Adrenal gland (tissue), 12 donors: ENCODE data around the gene GPRC5C. TPM values are rescaled to one million over a fixed set of nuclear protein-coding genes. Genes with fewer than 3 reads are reported as not detected.
A peak's percentile ranks its signal among the peaks of the same experiment; 100 is the strongest.
"Not testable (repeated sequence)": the region's sequence is repeated elsewhere in the genome, so short reads cannot be mapped to it uniquely, and the experiment has no call there.

Experiments used
- DNase-seq, 7 donors: peaks; one replicate each; pipeline ENCODE4 v3.0.0-alpha.2; 2019 to 2020
- H3K27ac ChIP-seq, 5 donors: fragments of 200-600 bp; sonication (generic) in 4 of 5; 1 replicate in 3 of 5; 2 replicates in 2 of 5; pipeline versions ENCODE4 v1.5.1 to v1.8.0; 2016 to 2020; ENCODE audit warnings: mild to moderate bottlenecking in 1 of 5
- H3K27me3 ChIP-seq: fragments of 200-600 bp; 2 replicates; pipeline ENCODE4 v1.8.0; 2021
- H3K36me3 ChIP-seq, 2 donors: fragments of 200-600 bp; replicated peaks in 1 of 2; 1 replicate in 1 of 2; 2 replicates in 1 of 2; pipeline versions ENCODE4 v1.5.1 to v1.8.0; 2018 to 2022
- H3K4me1 ChIP-seq, 2 donors: fragments of 200-600 bp; replicated peaks in 1 of 2; 1 replicate in 1 of 2; 2 replicates in 1 of 2; pipeline versions ENCODE4 v1.5.1 to v1.8.0; 2018 to 2021
- H3K4me3 ChIP-seq, 4 donors: fragments of 200-600 bp; sonication (generic) in 3 of 4; one replicate each; pipeline ENCODE4 v1.5.1; 2016 to 2018
- H3K9me3 ChIP-seq, 3 donors: fragments of 200-600 bp; sonication (generic) in 1 of 3; replicated peaks in 1 of 3; 1 replicate in 2 of 3; 2 replicates in 1 of 3; pipeline versions ENCODE4 v1.5.1 to v1.8.0; 2016 to 2021
- CTCF ChIP-seq, 6 experiments: fragments of 450-650 bp in 4 of 6; fragments of 200-600 bp in 2 of 6; sonication (generic) in 1 of 6; IDR thresholded peaks; 1 replicate in 5 of 6; 2 replicates in 1 of 6; pipeline versions ENCODE4 v1.5.1 to v1.8.0; 2016 to 2021; ENCODE audit warnings: antibody characterized with exemption in 6 of 6, mild to moderate bottlenecking in 2 of 6, moderate library complexity in 1 of 6
- POLR2A ChIP-seq, 2 donors: fragments of 450-650 bp; IDR thresholded peaks; one replicate each; pipeline ENCODE4 v1.6.1; 2017; ENCODE audit warnings: antibody characterized with exemption in 2 of 2, mild to moderate bottlenecking in 2 of 2, moderate library complexity in 1 of 2
- WGBS, 4 donors: extraction: QIAGEN DNeasy Blood & Tissue Kit in 2 of 4; methylation state at CpG; one replicate each; pipeline versions ENCODE4 v1.1.5 to v1.1.7; 2013 to 2017; 5-methylcytosine and 5-hydroxymethylcytosine counted together
- intact Hi-C, 2 donors: fragments of 100-400 bp; cut with DNase I; formaldehyde crosslinking; loops; one replicate each; pipeline versions ENCODE4 v1.14.1 to v1.15.0; 2022 to 2023
- polyA plus RNA-seq, 3 donors: library from polyadenylated mRNA; stranded (reverse); fragments of 200-250 nt in 2 of 3; fragments of 350-450 nt in 1 of 3; fragmentation: Illumina TruSeq in 1 of 3; extraction: RNeasy Lipid Tissue Mini Kit (QIAGEN cat#74804) in 1 of 3; gene quantifications; one replicate each; pipeline ENCODE4 v1.2.3, GENCODE V29; 2013 to 2014
- total RNA-seq, 9 donors: library from RNA; depleted of rRNA in 4 of 9; stranded (reverse); fragments of >200 nt in 4 of 9; fragments of 120-200 nt in 1 of 9; fragmentation: NEBNext Ultra II Directional in 1 of 9; extraction: Animal tissue kit (Norgen Biotek cat#: 25700) in 1 of 9; gene quantifications; one replicate each; pipeline versions ENCODE4 v1.1.0 to v1.2.4, GENCODE V29; 2013 to 2023
- donor health status: healthy with polysubstance abuse.
- donor health status: Bipolar disorder and iron deficiency.
- donor health status: DM: yes; HTN: yes; CAD: no.
- donor health status: DM: no; HTN: no; CAD: no.
- donor health status: DM: no; HTN: no; CAD: no.
- donor health status: DM: yes; HTN: yes; CAD: no.

Gene GPRC5C
- total and polyA plus RNA-seq, 12 donors, result 2.7 to 67.2 (median 30.5) TPM

GRCh38 chr17:74485022-74485743 is 53.3 kb downstream of the GPRC5C start:
- Histone ChIP-seq H3K4me3 (no peak overlapping the region), H3K36me3 (no peaks in the 10 kb centered on the region), H3K4me1 (no peaks in the 10 kb centered on the region), H3K27ac (no peak overlapping the region), H3K27me3 (peaks cover 3% of the 10 kb centered on the region), H3K9me3 (no peaks in the 10 kb centered on the region)
- peak in 1 of 7 donors; percentile 14 for DNase-seq
- 46 to 60% (median 59%) methylated on average over 9 of the region's 9 CpGs for WGBS, 4 donors
- TF ChIP-seq CTCF (IDR thresholded peaks at IDR 0.05), result no peak
- TF ChIP-seq POLR2A (IDR thresholded peaks at IDR 0.05), result no peak
- intact Hi-C loops, result no loop called here

- intact Hi-C loops, result no loop called here
- no peak overlapping the region for H3K27ac ChIP-seq
- DNase-seq, result peak in 1 of 7 donors; percentile 15
- H3K36me3 ChIP-seq, result no peaks in the 10 kb centered on the region
- no peaks in the 10 kb centered on the region for H3K4me1 ChIP-seq
- 81 to 90% (median 82%) methylated on average over 4 to 5 of the region's 5 CpGs for WGBS, 4 donors
- peaks cover 3% of the 10 kb centered on the region for H3K27me3 ChIP-seq
- no peak overlapping the region for H3K4me3 ChIP-seq
- TF ChIP-seq CTCF (IDR thresholded peaks at IDR 0.05) (no peak), POLR2A (IDR thresholded peaks at IDR 0.05) (no peak)
- no peaks in the 10 kb centered on the region for H3K9me3 ChIP-seq
These were observed 54.0 kb downstream of the GPRC5C start for GRCh38 chr17:74485841-74486240.

- H3K36me3 ChIP-seq, H3K27me3 ChIP-seq, DNase-seq, H3K4me3 ChIP-seq, H3K4me1 ChIP-seq, intact Hi-C loops, H3K9me3 ChIP-seq, H3K27ac ChIP-seq: not testable (repeated sequence)
- WGBS, 4 donors, result 91 to 97% (median 94%) methylated on average over 3 to 4 of the region's 4 CpGs
These were observed 56.4 kb downstream of the GPRC5C start for GRCh38 chr17:74488276-74488675.

- intact Hi-C loops, result no loop called here
- Histone ChIP-seq H3K36me3 (no peaks in the 10 kb centered on the region), H3K9me3 (no peaks in the 10 kb centered on the region), H3K27ac (no peak overlapping the region), H3K4me3 (no peak overlapping the region), H3K27me3 (no peaks in the 10 kb centered on the region), H3K4me1 (no peaks in the 10 kb centered on the region)
- DNase-seq, result no peak
- TF ChIP-seq POLR2A (IDR thresholded peaks at IDR 0.05), result no peak
- no peak for TF ChIP-seq CTCF (IDR thresholded peaks at IDR 0.05)
- WGBS, 4 donors, result 73 to 82% (median 78%) methylated on average over 9 of the region's 9 CpGs
These were observed 58.8 kb downstream of the GPRC5C start for GRCh38 chr17:74490716-74491115.

GRCh38 chr17:74491626-74492025 is 59.7 kb downstream of the GPRC5C start:
- intact Hi-C loops, result no loop called here
- Histone ChIP-seq H3K4me1 (no peaks in the 10 kb centered on the region), H3K9me3 (no peaks in the 10 kb centered on the region), H3K27ac (no peak overlapping the region), H3K4me3 (no peak overlapping the region), H3K36me3 (no peaks in the 10 kb centered on the region), H3K27me3 (no peaks in the 10 kb centered on the region)
- WGBS, 4 donors, result 62 to 78% (median 77%) methylated on average over 7 of the region's 7 CpGs
- no peak for DNase-seq
- no peak for TF ChIP-seq CTCF (IDR thresholded peaks at IDR 0.05)
- no peak for TF ChIP-seq POLR2A (IDR thresholded peaks at IDR 0.05)
